ENCODE data around the gene PAK5.

The PAK5 gene

DNA sequence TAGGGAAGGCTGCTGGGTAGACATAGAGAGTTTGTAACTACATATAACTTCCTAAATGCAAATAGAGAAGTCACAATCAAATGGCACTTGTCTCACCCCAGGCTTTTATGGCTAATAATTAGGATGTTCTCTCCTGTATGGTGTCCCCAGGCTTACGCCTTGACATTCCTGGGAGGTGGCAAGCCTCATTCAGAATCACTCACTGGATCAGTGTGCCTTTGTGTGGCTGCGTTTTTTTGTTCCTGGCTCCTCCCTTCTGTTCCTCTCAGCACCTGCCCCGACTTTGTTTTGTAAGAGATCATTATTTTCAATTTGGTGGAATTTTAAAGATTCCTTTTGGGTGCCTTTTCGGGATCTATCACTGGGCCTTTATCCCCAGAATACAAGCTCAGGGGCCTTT lies 318.8 kb downstream of the PAK5 start:
- Histone ChIP-seq H3K36me3 (ENCODE audit: control insufficient read depth, insufficient read depth, low read length) (no peaks in the 10 kb centered on the region), H3K4me3 (ENCODE audit: low read depth, low read length) (no peak overlapping the region), H3K27me3 (ENCODE audit: control insufficient read depth, insufficient read depth, low read length) (no peaks in the 10 kb centered on the region), H3K9me3 (ENCODE audit: control insufficient read depth, low read length) (no peaks in the 10 kb centered on the region), H3K9ac (no peak overlapping the region), H3K79me2 (no peaks in the 10 kb centered on the region), H3K27ac (no peak overlapping the region), H3K4me1 (no peaks in the 10 kb centered on the region), H2AFZ (no peak overlapping the region), H3K4me2 (ENCODE audit: low read length) (no peak overlapping the region)
- TF ChIP-seq, protein P1, sequence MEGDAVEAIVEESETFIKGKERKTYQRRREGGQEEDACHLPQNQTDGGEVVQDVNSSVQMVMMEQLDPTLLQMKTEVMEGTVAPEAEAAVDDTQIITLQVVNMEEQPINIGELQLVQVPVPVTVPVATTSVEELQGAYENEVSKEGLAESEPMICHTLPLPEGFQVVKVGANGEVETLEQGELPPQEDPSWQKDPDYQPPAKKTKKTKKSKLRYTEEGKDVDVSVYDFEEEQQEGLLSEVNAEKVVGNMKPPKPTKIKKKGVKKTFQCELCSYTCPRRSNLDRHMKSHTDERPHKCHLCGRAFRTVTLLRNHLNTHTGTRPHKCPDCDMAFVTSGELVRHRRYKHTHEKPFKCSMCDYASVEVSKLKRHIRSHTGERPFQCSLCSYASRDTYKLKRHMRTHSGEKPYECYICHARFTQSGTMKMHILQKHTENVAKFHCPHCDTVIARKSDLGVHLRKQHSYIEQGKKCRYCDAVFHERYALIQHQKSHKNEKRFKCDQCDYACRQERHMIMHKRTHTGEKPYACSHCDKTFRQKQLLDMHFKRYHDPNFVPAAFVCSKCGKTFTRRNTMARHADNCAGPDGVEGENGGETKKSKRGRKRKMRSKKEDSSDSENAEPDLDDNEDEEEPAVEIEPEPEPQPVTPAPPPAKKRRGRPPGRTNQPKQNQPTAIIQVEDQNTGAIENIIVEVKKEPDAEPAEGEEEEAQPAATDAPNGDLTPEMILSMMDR (IDR thresholded peaks at IDR 0.05), result no peak

DNA sequence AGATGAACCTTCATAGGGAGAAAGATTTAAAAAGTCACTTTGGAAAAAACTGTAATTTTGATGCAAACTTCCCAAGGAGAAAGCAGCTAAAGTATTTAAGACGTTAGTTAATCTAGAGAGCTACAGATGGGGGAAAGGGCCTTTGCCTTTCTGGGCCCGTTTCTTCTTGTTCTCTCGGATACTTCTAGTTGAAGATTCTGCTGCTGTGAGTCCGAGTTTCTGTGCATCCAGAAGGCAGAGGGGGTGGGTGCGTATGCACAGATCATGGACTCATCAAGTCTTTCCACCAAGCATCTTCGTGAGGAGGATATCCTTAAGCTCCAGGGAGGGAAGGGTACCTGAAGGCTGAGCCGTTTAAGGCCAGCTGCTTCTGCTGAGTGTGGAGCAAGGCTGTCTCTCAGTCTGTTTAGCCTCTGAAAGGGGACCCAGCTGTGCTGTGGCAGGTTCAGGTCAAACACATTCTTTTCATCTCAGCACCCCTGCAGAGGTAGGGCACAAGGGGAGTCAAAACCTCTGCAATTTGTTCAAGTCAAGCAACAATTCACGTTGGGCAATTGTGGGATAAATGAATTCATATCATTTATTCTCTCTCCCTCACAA lies 320.2 kb downstream of the PAK5 start:
- Histone ChIP-seq H3K79me2 (no peaks in the 10 kb centered on the region), H3K4me1 (no peaks in the 10 kb centered on the region), H3K27me3 (ENCODE audit: control insufficient read depth, insufficient read depth, low read length) (no peaks in the 10 kb centered on the region), H3K4me3 (ENCODE audit: low read depth, low read length) (no peak overlapping the region), H2AFZ (no peak overlapping the region), H3K9me3 (ENCODE audit: control insufficient read depth, low read length) (no peaks in the 10 kb centered on the region), H3K36me3 (ENCODE audit: control insufficient read depth, insufficient read depth, low read length) (no peaks in the 10 kb centered on the region), H3K27ac (no peak overlapping the region), H3K4me2 (ENCODE audit: low read length) (no peak overlapping the region), H3K9ac (no peak overlapping the region)
- TF ChIP-seq, protein P1 (IDR thresholded peaks at IDR 0.05), result no peak

DNA sequence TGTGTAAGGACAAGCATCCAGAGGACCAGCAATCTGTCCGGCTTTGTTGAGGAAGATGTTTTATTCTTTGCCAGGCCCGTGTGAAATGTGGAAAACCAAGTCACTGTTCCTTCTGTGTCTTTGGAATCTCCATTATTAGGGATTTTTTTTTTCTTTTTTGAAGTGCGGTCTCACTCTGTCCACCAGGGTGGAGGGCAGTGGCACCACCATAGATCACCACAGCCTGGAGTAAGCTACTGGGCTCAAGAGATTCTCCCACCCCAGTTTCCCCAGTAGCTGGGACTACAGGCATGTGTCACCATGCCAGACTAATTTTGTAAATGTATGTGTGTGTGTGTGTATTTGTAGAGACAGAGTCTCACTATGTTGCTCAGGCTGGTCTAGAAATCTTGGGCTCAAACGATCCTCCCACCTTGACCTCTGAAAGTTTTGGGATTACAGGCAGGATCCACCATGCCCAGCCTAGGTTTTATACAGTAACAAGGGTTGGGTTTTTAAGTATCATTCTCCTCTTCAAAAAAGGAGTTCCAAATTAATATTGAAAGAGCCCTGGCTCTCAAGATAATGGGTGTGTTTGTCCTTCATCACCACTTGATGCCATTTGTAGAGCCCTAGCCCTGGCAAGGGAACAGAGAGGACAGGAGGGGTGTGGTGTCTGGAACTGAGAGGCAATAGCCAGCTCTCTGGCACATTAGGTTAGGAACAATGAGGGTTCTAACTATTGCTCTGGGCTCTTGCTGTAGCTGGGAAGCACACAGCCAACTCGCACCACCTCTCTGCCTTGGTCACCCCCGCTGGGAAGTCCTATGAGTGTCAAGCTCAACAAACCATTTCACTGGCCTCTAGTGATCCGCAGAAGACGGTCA lies 321.3 kb downstream of the PAK5 start:
- Histone ChIP-seq H3K4me1 (no peaks in the 10 kb centered on the region), H3K27me3 (ENCODE audit: control insufficient read depth, insufficient read depth, low read length) (no peaks in the 10 kb centered on the region), H3K9ac (no peak overlapping the region), H3K4me2 (ENCODE audit: low read length) (no peak overlapping the region), H3K79me2 (no peaks in the 10 kb centered on the region), H3K27ac (no peak overlapping the region), H3K36me3 (ENCODE audit: control insufficient read depth, insufficient read depth, low read length) (no peaks in the 10 kb centered on the region), H2AFZ (no peak overlapping the region), H3K9me3 (ENCODE audit: control insufficient read depth, low read length) (no peaks in the 10 kb centered on the region), H3K4me3 (ENCODE audit: low read depth, low read length) (no peak overlapping the region)
- TF ChIP-seq, protein P1 (IDR thresholded peaks at IDR 0.05), result no peak

DNA sequence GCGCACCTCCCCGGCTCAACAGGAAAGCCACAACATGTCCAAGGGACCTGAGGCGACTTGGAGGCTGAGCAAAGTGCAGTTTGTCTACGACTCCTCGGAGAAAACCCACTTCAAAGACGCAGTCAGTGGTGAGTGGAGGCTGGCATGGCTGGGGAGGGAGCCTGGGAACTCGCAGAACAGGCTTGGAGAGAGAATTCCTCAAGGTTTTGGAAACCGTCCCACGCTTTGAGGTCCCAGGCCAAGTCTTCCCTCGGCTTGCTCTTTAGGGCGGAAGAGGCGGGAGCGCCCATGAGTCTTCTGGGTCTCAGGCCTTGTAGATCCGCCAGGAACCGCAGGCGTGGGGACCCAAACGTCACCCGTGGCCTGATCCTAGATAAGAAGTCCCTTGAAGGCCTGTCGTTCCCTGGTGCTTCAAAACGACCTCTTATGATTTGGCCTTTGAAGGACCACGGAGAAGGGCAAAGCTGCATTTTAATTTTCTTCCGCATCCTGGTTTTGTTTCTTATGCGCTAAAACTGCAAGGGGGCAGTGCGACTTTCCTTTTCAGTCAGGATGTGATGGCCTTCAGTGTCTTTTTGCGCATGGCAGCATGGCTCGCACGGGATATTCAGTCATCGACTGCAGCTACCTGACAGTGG lies 322.5 kb downstream of the PAK5 start:
- Histone ChIP-seq H3K4me3 (ENCODE audit: low read depth, low read length) (no peak overlapping the region), H3K27ac (no peak overlapping the region)

More for the DNA sequence above, 322.5 kb downstream of the PAK5 start:
- H3K79me2 ChIP-seq, result no peaks in the 10 kb centered on the region
- H3K9me3 ChIP-seq (ENCODE audit: control insufficient read depth, low read length), result no peaks in the 10 kb centered on the region
- H2AFZ ChIP-seq, result no peak overlapping the region
- H3K27me3 ChIP-seq (ENCODE audit: control insufficient read depth, insufficient read depth, low read length), result no peaks in the 10 kb centered on the region
- TF ChIP-seq, protein P1 (IDR thresholded peaks at IDR 0.05), result no peak
- no peak overlapping the region for H3K9ac ChIP-seq
- no peak overlapping the region for H3K4me2 ChIP-seq (ENCODE audit: low read length)
- H3K36me3 ChIP-seq (ENCODE audit: control insufficient read depth, insufficient read depth, low read length), result no peaks in the 10 kb centered on the region
- H3K4me1 ChIP-seq, result no peaks in the 10 kb centered on the region
